GM19099 (cell line): ENCODE measurements around the gene ZMYM2.

Experiments
- POLR2A ChIP-seq: IDR thresholded peaks from 3 replicates; pipeline ENCODE4 v1.6.1; 2011; ENCODE audit warnings: low read depth; ENCODE audit not compliant: insufficient read length; ENCODE audit errors: extremely low read depth

The ZMYM2 gene

DNA sequence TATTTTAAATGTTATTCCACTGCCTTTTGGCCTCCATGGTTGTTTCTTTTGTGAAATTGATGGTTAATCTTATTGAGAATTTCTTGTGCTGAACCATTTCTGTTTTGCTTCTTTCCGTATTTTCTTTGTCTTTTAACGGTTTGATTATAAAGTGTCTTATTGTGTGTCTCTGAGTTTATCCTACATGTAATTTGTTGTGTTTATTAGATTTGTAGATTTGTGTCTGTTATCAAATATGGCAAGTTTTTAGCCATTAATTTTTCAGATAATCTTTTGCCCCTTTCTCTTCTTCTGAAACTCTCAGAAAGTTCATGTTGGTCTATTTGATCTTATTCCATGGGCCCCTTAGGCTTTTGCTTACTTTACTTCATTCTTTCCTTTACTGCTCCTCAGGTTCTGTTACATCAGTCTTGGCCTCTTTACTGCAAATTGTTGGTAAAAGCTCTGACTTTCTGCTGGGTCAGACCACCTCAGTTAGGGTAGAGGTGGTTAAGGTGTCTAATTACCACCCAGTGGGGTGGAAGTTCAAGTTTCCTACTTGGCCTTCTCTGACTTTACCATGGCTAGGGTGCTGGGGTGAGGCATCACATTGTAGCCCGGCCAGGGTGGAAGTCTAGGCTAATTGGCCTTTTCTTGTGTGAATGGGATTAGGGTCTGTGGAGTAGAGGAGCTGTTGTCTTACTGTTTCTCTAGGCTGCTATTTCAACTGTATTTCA is 58.3 kb downstream of the ZMYM2 start:
- no peak for TF ChIP-seq POLR2A

- TF ChIP-seq POLR2A, result no peak
Measured at GRCh38 chr13:20017365-20017711, 58.8 kb downstream of the ZMYM2 start.

DNA sequence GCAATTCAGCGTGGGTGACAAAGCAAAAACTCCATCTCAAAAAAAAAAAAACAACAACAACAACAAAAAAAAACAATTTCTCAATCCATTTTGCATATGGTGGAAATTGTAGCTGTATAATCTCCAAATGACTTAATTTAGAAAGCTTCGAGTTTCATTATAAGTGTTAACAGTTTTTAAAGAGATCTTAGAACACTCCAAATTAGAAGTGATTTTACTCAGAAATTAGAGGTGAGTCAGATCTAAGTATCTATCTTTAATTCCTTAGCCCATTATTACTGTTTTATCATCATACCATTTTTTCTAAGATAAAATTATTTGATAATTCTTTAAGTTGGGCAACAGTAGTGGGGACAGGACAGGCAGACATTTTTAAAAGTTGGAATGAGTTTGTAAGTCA is 60.5 kb downstream of the ZMYM2 start:
- TF ChIP-seq POLR2A, result no peak

GRCh38 chr13:20024702-20025101 is 66.2 kb downstream of the ZMYM2 start:
- no peak for TF ChIP-seq POLR2A

- TF ChIP-seq POLR2A, result no peak
Measured at GRCh38 chr13:20028953-20029352, 70.4 kb downstream of the ZMYM2 start.

GRCh38 chr13:20033486-20033885 is 75.0 kb downstream of the ZMYM2 start:
- no peak for TF ChIP-seq POLR2A

DNA sequence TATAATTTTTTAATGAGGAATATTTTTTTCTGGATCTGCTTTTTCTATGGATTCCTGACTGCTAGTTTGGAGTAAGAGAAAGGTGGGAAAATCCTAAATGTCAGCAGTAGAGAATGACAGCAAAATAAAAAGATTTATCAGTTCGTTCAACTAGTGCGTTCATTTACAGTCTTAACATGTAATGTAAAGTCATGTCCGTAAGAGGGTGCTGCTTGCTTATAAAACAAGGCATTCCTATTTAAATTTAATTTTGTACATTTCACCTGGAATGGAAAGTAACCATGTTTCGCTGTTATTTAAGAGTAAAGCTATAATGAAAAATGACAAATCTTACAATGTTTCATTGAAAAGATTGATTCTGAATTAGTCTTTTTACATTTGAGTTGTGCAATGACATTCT is 76.6 kb downstream of the ZMYM2 start:
- no peak for TF ChIP-seq POLR2A

DNA sequence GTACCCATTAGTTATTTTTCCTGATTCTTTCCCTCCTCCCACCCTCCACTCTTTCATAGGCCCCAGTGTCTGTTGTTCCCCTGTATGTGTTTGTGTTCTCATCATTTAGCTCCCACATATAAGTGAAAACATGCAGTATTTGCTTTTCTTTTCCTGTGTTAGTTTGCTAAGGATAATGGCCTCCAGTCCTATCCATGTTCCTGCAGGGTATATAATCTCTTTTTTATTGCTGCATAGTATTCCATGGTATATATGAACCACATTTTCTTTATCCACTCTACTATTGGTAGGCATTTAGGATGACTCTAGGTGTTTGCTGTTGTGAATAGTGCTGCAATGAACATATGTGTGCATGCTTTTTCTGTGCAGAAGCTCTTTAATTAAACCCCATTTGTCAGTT is 79.4 kb downstream of the ZMYM2 start:
- TF ChIP-seq POLR2A, result no peak

GRCh38 chr13:20043207-20043925 is 84.8 kb downstream of the ZMYM2 start:
- TF ChIP-seq POLR2A, result no peak

- no peak for TF ChIP-seq POLR2A
Measured at GRCh38 chr13:20044086-20044485, 85.6 kb downstream of the ZMYM2 start.

GRCh38 chr13:20045950-20046548 is 87.5 kb downstream of the ZMYM2 start:
- TF ChIP-seq POLR2A, result no peak

- TF ChIP-seq POLR2A, result no peak
Measured at GRCh38 chr13:20049558-20050473, 91.3 kb downstream of the ZMYM2 start.

DNA sequence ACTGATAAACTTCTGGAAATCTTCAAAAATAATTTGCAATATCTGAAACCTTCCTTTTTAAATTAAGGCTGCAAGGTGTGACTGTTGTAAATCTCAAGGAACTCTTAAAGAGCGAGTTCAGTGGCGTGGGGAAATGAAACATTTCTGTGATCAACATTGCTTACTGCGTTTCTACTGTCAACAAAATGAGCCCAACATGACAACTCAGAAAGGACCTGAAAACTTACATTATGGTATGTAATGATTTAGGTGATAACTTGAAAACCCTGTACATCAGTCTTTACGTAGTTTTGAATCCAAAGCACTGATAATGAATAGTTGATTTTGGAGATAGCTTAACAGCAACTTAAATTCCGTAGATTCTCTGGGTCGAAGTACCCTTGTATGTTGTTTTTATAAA is 92.8 kb downstream of the ZMYM2 start:
- no peak for TF ChIP-seq POLR2A

DNA sequence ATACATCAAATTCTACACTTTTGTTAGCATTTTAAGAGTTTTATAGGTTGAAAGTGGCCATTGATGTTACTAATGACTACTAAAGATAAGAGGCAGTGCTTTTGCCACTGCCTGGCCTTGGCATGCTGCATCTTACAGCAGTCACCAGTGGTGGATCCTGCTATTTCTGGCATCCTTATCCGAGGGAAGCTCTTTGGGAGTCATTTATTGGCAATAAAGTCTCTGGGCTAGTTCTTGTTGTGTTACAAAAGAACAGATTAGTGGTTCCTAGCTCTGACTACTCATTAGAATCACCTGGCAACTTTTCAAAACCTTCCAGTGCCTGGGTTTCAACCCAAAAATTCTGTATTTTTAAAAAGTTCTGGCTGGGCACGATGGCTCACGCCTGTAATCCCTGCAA is 94.5 kb downstream of the ZMYM2 start:
- no peak for TF ChIP-seq POLR2A

- TF ChIP-seq POLR2A, result no peak
Measured at GRCh38 chr13:20053891-20054290, 95.4 kb downstream of the ZMYM2 start.
